Common myeloid progenitor, CD34-positive (primary cell): Measurements from ENCODE around the gene JAK1.

Experiments
- CTCF ChIA-PET: fragments of 350-600 bp; sonication (Branson Sonifier 250); formaldehyde crosslinking; loops from one replicate; lab custom pipeline; 2021; ENCODE audit warnings: antibody characterized with exemption; lab: Charles Lee
- POLR2A ChIA-PET: fragments of 350-600 bp; sonication (Branson Sonifier 250); formaldehyde crosslinking; loops from one replicate; lab custom pipeline; 2021; ENCODE audit warnings: antibody characterized with exemption; lab: Charles Lee
- DNase-seq, 3 donors: peaks; one replicate each; pipeline versions ENCODE4 v3.0.0 to v3.0.0-alpha.2; 2013
- H3K27ac ChIP-seq, 2 experiments: 1 replicate in 1 of 2; 2 replicates in 1 of 2; pipeline ENCODE4 v1.7.0; 2013; ENCODE audit warnings: inconsistent platforms in 2 of 2, low read length in 2 of 2, mild to moderate bottlenecking in 2 of 2, low read depth in 1 of 2, moderate library complexity in 1 of 2; ENCODE audit not compliant: severe bottlenecking in 2 of 2, insufficient read depth in 1 of 2, poor library complexity in 1 of 2
- H3K27me3 ChIP-seq, 5 experiments: replicated peaks in 2 of 5; 1 replicate in 3 of 5; 2 replicates in 2 of 5; pipeline versions ENCODE4 v1.6.1 to v1.7.0; 2013; ENCODE audit warnings: low read length in 4 of 5, mild to moderate bottlenecking in 2 of 5, moderate library complexity in 2 of 5, inconsistent platforms in 1 of 5; ENCODE audit not compliant: insufficient read depth in 5 of 5, control insufficient read depth in 4 of 5
- H3K36me3 ChIP-seq, 4 experiments: 1 replicate in 2 of 4; 2 replicates in 2 of 4; pipeline versions ENCODE4 v1.6.1 to v1.7.0; 2013; ENCODE audit warnings: low read length in 3 of 4, control low read depth in 1 of 4, mild to moderate bottlenecking in 1 of 4; ENCODE audit not compliant: control insufficient read depth in 4 of 4, insufficient read depth in 4 of 4
- H3K4me1 ChIP-seq, 4 experiments: 1 replicate in 3 of 4; 2 replicates in 1 of 4; pipeline versions ENCODE4 v1.6.1 to v1.7.1; 2013; ENCODE audit warnings: low read length in 3 of 4, mild to moderate bottlenecking in 3 of 4, control low read depth in 1 of 4, inconsistent platforms in 1 of 4, moderate library complexity in 1 of 4; ENCODE audit not compliant: control insufficient read depth in 4 of 4, insufficient read depth in 4 of 4; ENCODE audit errors: control extremely low read depth in 1 of 4
- H3K4me3 ChIP-seq, 7 experiments: 1 replicate in 4 of 7; 2 replicates in 3 of 7; pipeline versions ENCODE4 v1.5.1 to v1.7.0; 2013; ENCODE audit warnings: mild to moderate bottlenecking in 7 of 7, low read length in 6 of 7, moderate library complexity in 6 of 7, inconsistent platforms in 2 of 7, low read depth in 2 of 7, control low read depth in 1 of 7; ENCODE audit not compliant: insufficient read depth in 4 of 7, control insufficient read depth in 1 of 7; ENCODE audit errors: extremely low read depth in 1 of 7
- H3K9me3 ChIP-seq, 5 experiments: 1 replicate in 4 of 5; 2 replicates in 1 of 5; pipeline versions ENCODE4 v1.6.1 to v1.7.1; 2013; ENCODE audit warnings: low read length in 4 of 5, mild to moderate bottlenecking in 2 of 5, inconsistent platforms in 1 of 5, low read depth in 1 of 5, moderate library complexity in 1 of 5; ENCODE audit not compliant: control insufficient read depth in 4 of 5, insufficient read depth in 2 of 5; ENCODE audit errors: control extremely low read depth in 1 of 5
- WGBS: methylation state at CpG from one replicate; pipeline ENCODE4 v1.1.5; 2013; ENCODE audit not compliant: insufficient coverage; 5-methylcytosine and 5-hydroxymethylcytosine counted together

Gene JAK1

DNA sequence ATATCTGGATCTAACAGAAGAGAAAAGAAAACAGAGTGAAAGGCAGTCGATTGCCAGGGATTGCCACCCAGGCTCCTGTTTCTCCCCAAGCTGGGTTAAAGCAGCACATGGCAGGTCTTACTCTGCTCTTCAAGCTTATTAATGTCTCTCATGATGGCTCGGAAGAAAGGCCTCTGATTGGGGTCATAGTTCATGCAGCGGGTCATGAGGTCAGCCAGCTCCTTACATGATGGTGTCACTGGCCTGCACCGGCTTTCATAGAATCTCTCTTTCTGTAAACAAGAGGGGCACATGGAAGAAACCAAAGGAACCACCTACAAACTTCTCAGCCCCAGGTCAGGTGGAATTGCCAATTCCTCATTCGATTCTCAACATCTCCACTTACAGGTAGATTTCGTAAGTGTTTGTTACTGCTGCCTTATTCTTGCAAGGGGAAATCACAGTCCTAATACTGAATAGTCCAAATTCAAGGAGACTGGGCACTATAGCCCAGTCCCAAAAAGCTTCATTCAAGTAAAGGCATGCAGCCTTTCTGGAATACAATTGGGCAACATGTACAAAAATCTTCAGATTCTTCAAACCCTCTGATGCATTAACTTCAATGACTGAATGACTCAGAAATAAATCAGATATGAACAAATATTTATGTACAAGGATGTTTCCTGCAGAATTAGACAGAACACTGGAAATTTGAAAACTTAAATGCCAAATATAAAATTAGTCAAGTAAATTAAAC is 124.9 kb downstream of the JAK1 start:
- WGBS, result 91% methylated on average over 6 of the region's 6 CpGs

DNA sequence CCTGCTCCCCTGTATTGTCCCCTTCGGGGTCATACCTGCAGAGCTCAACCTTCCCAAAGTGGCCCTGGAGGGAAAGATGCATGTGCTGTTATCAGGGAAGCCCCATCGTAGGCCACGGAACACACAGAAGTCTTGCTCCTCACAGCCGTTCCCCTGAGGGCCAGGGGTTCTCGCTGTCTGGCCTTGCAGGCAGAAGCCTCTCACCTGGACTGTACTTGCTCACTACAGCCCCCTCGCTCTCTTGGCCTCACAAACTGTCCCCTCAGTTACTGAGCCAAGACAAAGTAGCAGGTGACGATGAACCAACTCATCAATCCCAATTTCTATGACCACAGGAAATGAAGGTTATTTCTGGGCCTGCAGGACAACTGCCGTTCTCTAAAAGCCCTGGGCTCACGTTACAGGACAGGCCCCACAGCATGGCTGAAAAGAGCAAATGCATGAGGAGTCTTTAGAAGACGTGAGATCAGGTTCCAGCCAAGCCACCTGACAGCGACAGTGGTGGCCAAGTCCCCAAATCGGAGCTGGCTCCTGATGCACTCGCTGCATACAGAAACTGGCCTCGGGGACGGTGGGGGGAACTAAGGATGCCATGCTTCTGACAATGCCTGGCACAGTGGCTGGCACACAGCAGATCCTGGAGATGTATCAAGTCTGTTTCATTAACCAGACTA is 126.5 kb downstream of the JAK1 start:
- Histone ChIP-seq H3K36me3 (peaks cover 17 to 91% (median 76%) of the 10 kb centered on the region in 4 experiments), H3K27ac (no peak overlapping the region), H3K4me3 (no peak overlapping the region), H3K27me3 (no peaks in the 10 kb centered on the region), H3K4me1 (no peaks in the 10 kb centered on the region), H3K9me3 (no peaks in the 10 kb centered on the region)
- ChIA-PET POLR2A (interaction anchor here (0.6 kb wide), 1 partner anchor 1696 kb away, joined by 3 read pairs; no protein-coding TSS in a partner anchor), CTCF (interaction anchor here (1.6 kb wide), 1 partner anchor 201 kb away, joined by 4 read pairs; no protein-coding TSS in a partner anchor)
- no peak for DNase-seq
- WGBS, result 100% methylated on average over 13 of the region's 15 CpGs

More for the DNA sequence above, 124.9 kb downstream of the JAK1 start:
- H3K27ac ChIP-seq, result no peak overlapping the region
- H3K36me3 ChIP-seq, result peaks cover 17 to 91% (median 72%) of the 10 kb centered on the region in 4 experiments
- no peak overlapping the region for H3K4me3 ChIP-seq
- H3K27me3 ChIP-seq, result no peaks in the 10 kb centered on the region
- ChIA-PET CTCF (interaction anchor here (1.0 kb wide), 1 partner anchor 17 kb away, joined by 4 read pairs; no protein-coding TSS in a partner anchor), POLR2A (no interaction called here)
- DNase-seq, result no peak
- no peaks in the 10 kb centered on the region for H3K9me3 ChIP-seq
- no peaks in the 10 kb centered on the region for H3K4me1 ChIP-seq

DNA sequence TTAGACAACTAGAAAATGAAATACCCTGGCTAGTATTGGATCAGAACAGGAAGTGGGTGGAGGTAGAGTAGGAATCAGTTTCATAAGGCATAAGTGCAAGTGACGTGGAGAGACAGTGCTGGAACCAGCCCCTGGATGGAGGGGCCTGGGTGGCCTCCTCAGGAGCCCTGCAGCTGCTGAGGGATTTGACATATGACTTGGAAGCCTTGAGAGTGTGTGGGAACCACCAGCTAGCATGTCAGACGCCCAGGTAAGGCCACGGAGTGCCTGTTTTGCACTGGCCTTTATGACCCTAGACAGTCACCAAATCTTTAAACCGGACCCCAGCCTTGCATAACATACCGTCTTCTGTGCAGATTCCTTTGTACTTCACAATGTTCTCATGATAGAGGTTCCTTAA is 127.1 kb downstream of the JAK1 start:
- Histone ChIP-seq H3K9me3 (no peaks in the 10 kb centered on the region), H3K4me1 (no peaks in the 10 kb centered on the region), H3K36me3 (peaks cover 18 to 91% (median 75%) of the 10 kb centered on the region in 4 experiments), H3K4me3 (no peak overlapping the region), H3K27me3 (no peaks in the 10 kb centered on the region), H3K27ac (no peak overlapping the region)
- ChIA-PET CTCF (interaction anchor here (1.6 kb wide), 1 partner anchor 202 kb away, joined by 4 read pairs; no protein-coding TSS in a partner anchor), POLR2A (no interaction called here)
- 100% methylated on average over 5 of the region's 5 CpGs for WGBS
- DNase-seq, result no peak

DNA sequence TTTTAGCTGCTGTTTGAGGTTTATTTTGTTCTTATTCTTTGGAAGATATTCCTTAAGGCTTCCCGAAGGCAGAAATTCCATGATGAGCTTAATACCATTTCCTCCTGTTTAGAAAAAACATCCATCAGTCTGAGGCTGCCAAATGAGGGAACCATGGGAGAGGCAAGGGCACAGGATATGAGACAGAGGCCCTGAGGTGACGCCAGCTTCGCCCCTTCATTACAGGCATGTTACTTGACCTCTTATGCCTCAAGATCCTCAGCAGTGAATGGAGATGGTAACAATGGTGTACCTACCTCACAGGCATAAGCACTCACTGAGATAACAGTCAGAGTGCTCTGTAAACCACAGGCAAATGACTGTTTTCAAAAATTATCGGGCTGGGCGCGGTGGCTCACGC is 127.9 kb downstream of the JAK1 start:
- ChIA-PET POLR2A (no interaction called here), CTCF (no interaction called here)

DNA sequence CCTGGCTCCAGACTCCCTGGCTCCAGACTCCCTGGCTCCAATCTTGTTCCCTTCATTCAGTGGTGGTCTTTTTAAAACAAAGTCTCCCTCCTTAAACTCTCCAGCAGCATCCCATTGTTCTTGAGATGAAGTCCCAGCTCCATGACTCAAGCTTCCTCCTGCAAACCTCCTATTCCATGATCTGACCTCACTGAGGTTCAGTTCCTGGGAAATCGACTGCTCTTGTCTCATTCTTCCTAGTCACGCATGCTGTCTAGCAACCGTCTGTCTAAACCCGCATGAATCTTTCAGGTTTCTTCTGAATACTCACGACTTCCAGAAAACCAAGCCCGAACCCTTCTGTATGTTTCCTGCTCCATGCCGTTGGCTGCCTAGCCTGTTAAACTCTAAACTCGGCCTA is 129.5 kb downstream of the JAK1 start:
- no peaks in the 10 kb centered on the region for H3K4me1 ChIP-seq
- POLR2A ChIA-PET, result no interaction called here

More for the DNA sequence above, 127.9 kb downstream of the JAK1 start:
- no peak for DNase-seq
- Histone ChIP-seq H3K27me3 (no peaks in the 10 kb centered on the region), H3K9me3 (no peaks in the 10 kb centered on the region), H3K4me1 (no peaks in the 10 kb centered on the region), H3K4me3 (no peak overlapping the region), H3K36me3 (peaks cover 22 to 91% (median 73%) of the 10 kb centered on the region in 4 experiments), H3K27ac (no peak overlapping the region)
- 91% methylated on average over 3 of the region's 7 CpGs for WGBS

DNA sequence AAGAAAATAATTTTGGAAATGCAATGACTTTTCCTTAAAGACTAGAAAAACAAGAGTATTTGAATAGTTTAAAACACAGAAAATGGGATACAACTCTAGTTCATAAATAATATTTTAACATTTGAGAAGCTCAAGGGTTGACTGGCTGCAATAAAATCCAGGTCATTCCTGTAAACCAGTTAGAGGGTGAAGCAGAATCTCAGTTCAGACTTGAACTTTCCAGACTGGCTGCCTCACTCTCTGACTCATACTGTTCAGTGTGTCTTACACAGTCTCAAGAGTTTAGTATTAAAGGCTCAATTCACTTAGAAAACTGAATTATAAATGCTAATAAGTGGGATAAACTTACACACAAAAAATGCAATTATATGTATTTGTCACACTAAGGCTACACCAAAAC is 131.6 kb downstream of the JAK1 start:
- ChIA-PET POLR2A (no interaction called here), CTCF (interaction anchor here (1.2 to 3.5 kb wide), 2 partner anchors 11 to 23 kb away, joined by 3 to 15 read pairs; no protein-coding TSS in a partner anchor)
- H3K27me3 ChIP-seq, result no peaks in the 10 kb centered on the region
- no peak overlapping the region for H3K4me3 ChIP-seq
- H3K9me3 ChIP-seq, result no peaks in the 10 kb centered on the region
- H3K36me3 ChIP-seq, result peaks cover 23 to 90% (median 69%) of the 10 kb centered on the region in 4 experiments
- peak overlapping the region in 1 of 2 experiments; percentile 2 for H3K27ac ChIP-seq
- DNase-seq, result no peak
- H3K4me1 ChIP-seq, result no peaks in the 10 kb centered on the region

More for the DNA sequence above, 129.5 kb downstream of the JAK1 start:
- Histone ChIP-seq H3K27ac (no peak overlapping the region), H3K9me3 (no peaks in the 10 kb centered on the region), H3K27me3 (no peaks in the 10 kb centered on the region), H3K36me3 (peaks cover 27 to 93% (median 78%) of the 10 kb centered on the region in 4 experiments), H3K4me3 (no peak overlapping the region)
- WGBS, result 93% methylated on average over 8 of the region's 8 CpGs
- no peak for DNase-seq
- CTCF ChIA-PET, result interaction anchor here (1.0 kb wide), 1 partner anchor 13 kb away, joined by 4 read pairs; no protein-coding TSS in a partner anchor
